Measurements from ENCODE around the gene PRUNE2. TPM values are rescaled to one million over a fixed set of nuclear protein-coding genes. Genes with fewer than 3 reads are reported as not detected.

Gene PRUNE2
- total and polyA plus RNA-seq, 5 donors: 11.7 to 49.1 (median 41.5) TPM

DNA sequence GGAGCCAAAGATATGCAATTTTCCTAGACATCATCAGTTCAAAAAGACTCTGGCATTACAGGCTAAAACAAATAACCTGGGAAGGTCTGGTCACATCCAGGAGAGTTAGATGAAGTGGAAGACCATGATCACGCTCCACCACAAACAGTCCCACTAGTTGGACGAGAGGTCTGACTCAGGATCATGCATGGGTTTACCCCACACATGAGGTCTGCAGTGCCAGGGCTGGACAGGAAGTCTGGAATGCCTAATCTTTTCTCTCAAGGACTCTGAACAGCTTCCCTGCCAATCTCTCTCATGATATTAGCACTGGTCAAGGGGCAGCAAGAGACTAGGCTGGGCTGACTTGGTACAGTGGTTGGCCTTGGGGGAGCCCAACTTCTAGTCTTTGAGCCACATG, 7.1 kb downstream of the PRUNE2 start:
- DNase-seq: no peak
- WGBS: 66% methylated on average over 2 of the region's 2 CpGs
- no peak overlapping the region for H3K27ac ChIP-seq (ENCODE audit: low read length)
- H3K4me3 ChIP-seq (ENCODE audit: low read length): no peak overlapping the region
- H3K9me3 ChIP-seq (ENCODE audit: control insufficient read depth, low read length): no peaks in the 10 kb centered on the region
- H3K4me1 ChIP-seq (ENCODE audit: control insufficient read depth, insufficient read depth, low read length): no peaks in the 10 kb centered on the region
- ATAC-seq: no peak
- intact Hi-C loops (cut with DNase I): no loop called here
- H3K27me3 ChIP-seq (ENCODE audit: control insufficient read depth, insufficient read depth): peaks cover 3% of the 10 kb centered on the region

- no peak for ATAC-seq
- WGBS: 77% methylated on average over 6 of the region's 6 CpGs
- Histone ChIP-seq H3K27me3 (ENCODE audit: control insufficient read depth, insufficient read depth) (peaks cover 3% of the 10 kb centered on the region), H3K27ac (ENCODE audit: low read length) (no peak overlapping the region), H3K9me3 (ENCODE audit: control insufficient read depth, low read length) (no peaks in the 10 kb centered on the region), H3K4me3 (ENCODE audit: low read length) (no peak overlapping the region), H3K4me1 (ENCODE audit: control insufficient read depth, insufficient read depth, low read length) (no peaks in the 10 kb centered on the region)
- DNase-seq: no peak
- intact Hi-C loops (cut with DNase I): no loop called here
These were observed 7.9 kb downstream of the PRUNE2 start for GRCh38 chr9:76897804-76898525.

- no peak for ATAC-seq
These were observed 9.9 kb downstream of the PRUNE2 start for GRCh38 chr9:76896035-76896434.

GRCh38 chr9:76895186-76895585, 10.7 kb downstream of the PRUNE2 start:
- intact Hi-C loops (cut with DNase I): no loop called here
- 86% methylated on average over 6 of the region's 6 CpGs for WGBS

More at GRCh38 chr9:76896035-76896434, 9.9 kb downstream of the PRUNE2 start:
- Histone ChIP-seq H3K4me3 (ENCODE audit: low read length) (no peak overlapping the region), H3K9me3 (ENCODE audit: control insufficient read depth, low read length) (no peaks in the 10 kb centered on the region), H3K4me1 (ENCODE audit: control insufficient read depth, insufficient read depth, low read length) (no peaks in the 10 kb centered on the region), H3K27ac (ENCODE audit: low read length) (no peak overlapping the region), H3K27me3 (ENCODE audit: control insufficient read depth, insufficient read depth) (peaks cover 3% of the 10 kb centered on the region)
- DNase-seq: no peak
- WGBS: 86% methylated on average over 3 of the region's 3 CpGs
- intact Hi-C loops (cut with DNase I): no loop called here

DNA sequence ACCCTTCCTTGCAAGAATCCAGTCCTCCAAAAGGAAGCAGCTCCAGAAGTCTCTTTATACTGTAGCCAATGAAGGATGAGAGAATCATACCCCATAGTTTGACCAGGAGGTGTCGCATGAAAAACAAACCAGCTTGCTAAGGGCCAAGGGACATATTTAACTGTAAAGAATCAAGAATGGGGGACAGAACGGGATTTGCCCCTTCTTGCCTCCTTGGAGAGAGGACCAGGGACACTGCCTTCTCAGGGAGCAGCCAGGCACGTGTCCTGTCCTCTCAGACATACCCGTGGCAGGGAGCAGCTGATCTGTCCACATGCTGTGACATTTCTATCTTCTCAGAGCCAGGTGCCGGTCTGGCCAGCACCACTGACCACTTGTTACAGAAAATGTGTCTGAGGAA, 11.7 kb downstream of the PRUNE2 start:
- intact Hi-C loops (cut with DNase I): no loop called here
- no peaks in the 10 kb centered on the region for H3K4me1 ChIP-seq (ENCODE audit: control insufficient read depth, insufficient read depth, low read length)
- H3K27me3 ChIP-seq (ENCODE audit: control insufficient read depth, insufficient read depth): no peaks in the 10 kb centered on the region
- WGBS: 62% methylated on average over 5 of the region's 5 CpGs
- no peak for DNase-seq
- H3K4me3 ChIP-seq (ENCODE audit: low read length): no peak overlapping the region
- no peak overlapping the region for H3K27ac ChIP-seq (ENCODE audit: low read length)
- no peaks in the 10 kb centered on the region for H3K9me3 ChIP-seq (ENCODE audit: control insufficient read depth, low read length)
- peak; percentile 16 to 28 for ATAC-seq

More at GRCh38 chr9:76895186-76895585, 10.7 kb downstream of the PRUNE2 start:
- H3K4me3 ChIP-seq (ENCODE audit: low read length): no peak overlapping the region
- DNase-seq (no peak), ATAC-seq (peak in 1 of 2 donors; percentile 51)
- H3K27me3 ChIP-seq (ENCODE audit: control insufficient read depth, insufficient read depth): peaks cover under 1% of the 10 kb centered on the region
- no peaks in the 10 kb centered on the region for H3K9me3 ChIP-seq (ENCODE audit: control insufficient read depth, low read length)
- no peaks in the 10 kb centered on the region for H3K4me1 ChIP-seq (ENCODE audit: control insufficient read depth, insufficient read depth, low read length)
- H3K27ac ChIP-seq (ENCODE audit: low read length): no peak overlapping the region

DNA sequence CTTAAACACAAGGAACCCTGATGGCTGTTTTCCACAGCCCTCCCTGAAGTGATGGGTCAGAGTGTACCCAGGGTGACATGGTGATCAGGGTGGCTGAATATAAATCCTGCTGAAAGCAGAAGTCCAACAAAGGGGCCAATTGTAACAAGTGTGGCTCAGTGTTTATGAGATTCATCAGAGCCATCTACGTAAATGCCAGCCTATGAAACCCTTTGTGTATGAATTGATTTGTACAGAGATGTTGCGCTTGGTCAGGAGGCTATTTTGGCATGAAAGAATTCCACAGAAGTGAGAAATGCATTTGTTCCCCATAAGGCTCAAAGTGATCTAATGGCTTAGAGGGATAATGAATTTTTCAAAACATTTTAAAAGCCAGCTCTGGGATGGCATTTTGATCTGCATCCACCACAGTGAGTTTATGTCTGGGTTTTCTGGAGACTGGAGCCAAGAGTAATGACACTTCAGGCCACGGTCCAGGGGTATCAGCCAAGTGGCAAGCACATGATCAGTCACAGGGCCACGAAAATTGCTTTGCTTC, 12.4 kb downstream of the PRUNE2 start:
- Histone ChIP-seq H3K4me1 (ENCODE audit: control insufficient read depth, insufficient read depth, low read length) (no peaks in the 10 kb centered on the region), H3K27ac (ENCODE audit: low read length) (peak overlapping the region; percentile 42), H3K4me3 (ENCODE audit: low read length) (no peak overlapping the region)

DNA sequence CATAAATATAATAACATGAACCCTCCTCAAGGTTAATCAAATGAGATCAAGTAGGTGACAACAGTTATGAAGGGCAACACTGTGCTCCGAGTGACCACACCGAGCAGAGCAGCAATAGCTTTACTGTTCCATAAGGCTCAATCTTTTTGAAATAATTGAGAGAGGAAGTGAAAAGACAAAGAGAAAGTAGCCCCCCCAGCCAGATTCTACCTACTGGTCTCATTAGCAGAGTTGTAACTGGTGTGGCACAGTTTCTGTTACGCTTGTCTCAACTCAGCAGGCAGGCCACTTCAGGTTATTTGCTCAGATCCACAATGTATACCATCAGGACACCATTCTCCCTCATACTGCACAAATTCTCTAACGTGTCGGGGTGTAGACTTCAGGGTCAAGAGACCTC, 14.0 kb downstream of the PRUNE2 start:
- Histone ChIP-seq H3K4me1 (ENCODE audit: control insufficient read depth, insufficient read depth, low read length) (no peaks in the 10 kb centered on the region), H3K27ac (ENCODE audit: low read length) (no peak overlapping the region), H3K4me3 (ENCODE audit: low read length) (no peak overlapping the region), H3K9me3 (ENCODE audit: control insufficient read depth, low read length) (no peaks in the 10 kb centered on the region), H3K27me3 (ENCODE audit: control insufficient read depth, insufficient read depth) (no peaks in the 10 kb centered on the region)
- WGBS: 74% methylated on average over 5 of the region's 5 CpGs
- DNase-seq (no peak), ATAC-seq (no peak)
- intact Hi-C loops (cut with DNase I): no loop called here

More for the DNA sequence above, 12.4 kb downstream of the PRUNE2 start:
- Histone ChIP-seq H3K27me3 (ENCODE audit: control insufficient read depth, insufficient read depth) (no peaks in the 10 kb centered on the region), H3K9me3 (ENCODE audit: control insufficient read depth, low read length) (no peaks in the 10 kb centered on the region)
- WGBS: 58% methylated on average over 4 of the region's 4 CpGs
- peak; percentile 55 to 62 for ATAC-seq
- peak in 2 of 3 donors; percentile 16 to 53 for DNase-seq
- intact Hi-C loops (cut with DNase I): no loop called here

GRCh38 chr9:76891279-76891678, 14.6 kb downstream of the PRUNE2 start:
- ATAC-seq (no peak), DNase-seq (no peak)
- Histone ChIP-seq H3K27me3 (ENCODE audit: control insufficient read depth, insufficient read depth) (no peaks in the 10 kb centered on the region), H3K4me1 (ENCODE audit: control insufficient read depth, insufficient read depth, low read length) (no peaks in the 10 kb centered on the region), H3K27ac (ENCODE audit: low read length) (no peak overlapping the region), H3K4me3 (ENCODE audit: low read length) (no peak overlapping the region), H3K9me3 (ENCODE audit: control insufficient read depth, low read length) (no peaks in the 10 kb centered on the region)
- whole genome bisulfite sequencing: 84% methylated on average over 5 of the region's 5 CpGs
- intact Hi-C loops (cut with DNase I): no loop called here

GRCh38 chr9:76887951-76888350, 18.0 kb downstream of the PRUNE2 start:
- 89% methylated on average over 7 of the region's 7 CpGs for WGBS
- ATAC-seq: no peak
- no peak overlapping the region for H3K4me3 ChIP-seq (ENCODE audit: low read length)
- H3K9me3 ChIP-seq (ENCODE audit: control insufficient read depth, low read length): no peaks in the 10 kb centered on the region
- H3K27me3 ChIP-seq (ENCODE audit: control insufficient read depth, insufficient read depth): no peaks in the 10 kb centered on the region
- H3K4me1 ChIP-seq (ENCODE audit: control insufficient read depth, insufficient read depth, low read length): no peaks in the 10 kb centered on the region
- intact Hi-C loops (cut with DNase I): no loop called here
- DNase-seq: no peak
- no peak overlapping the region for H3K27ac ChIP-seq (ENCODE audit: low read length)

GRCh38 chr9:76887003-76887821, 18.7 kb downstream of the PRUNE2 start:
- H3K27ac ChIP-seq (ENCODE audit: low read length): no peak overlapping the region

DNA sequence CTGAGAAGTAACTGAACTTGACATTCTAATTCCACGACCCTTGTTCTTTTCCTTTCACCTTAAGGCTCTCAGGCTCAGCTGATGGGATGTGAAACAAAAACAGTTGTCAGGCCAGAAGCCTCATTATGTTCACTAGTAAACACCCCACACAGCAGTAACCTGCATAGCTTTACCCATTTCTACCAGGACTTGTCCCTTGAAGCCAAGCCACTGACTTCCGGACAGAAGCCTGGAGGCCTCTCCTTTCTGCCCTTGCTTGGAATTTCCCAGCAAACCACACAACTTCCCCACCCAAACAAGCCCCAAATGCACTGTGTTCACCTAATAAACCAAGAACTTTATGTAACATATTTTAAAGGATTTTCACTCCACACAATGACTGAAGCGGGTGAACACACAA, 19.6 kb downstream of the PRUNE2 start:
- Histone ChIP-seq H3K27me3 (ENCODE audit: control insufficient read depth, insufficient read depth) (no peaks in the 10 kb centered on the region), H3K4me1 (ENCODE audit: control insufficient read depth, insufficient read depth, low read length) (no peaks in the 10 kb centered on the region), H3K27ac (ENCODE audit: low read length) (no peak overlapping the region), H3K4me3 (ENCODE audit: low read length) (no peak overlapping the region), H3K9me3 (ENCODE audit: control insufficient read depth, low read length) (no peaks in the 10 kb centered on the region)
- ATAC-seq (no peak), DNase-seq (no peak)
- WGBS: 85% methylated on average over 3 of the region's 3 CpGs
- intact Hi-C loops (cut with DNase I): no loop called here

More at GRCh38 chr9:76887003-76887821, 18.7 kb downstream of the PRUNE2 start:
- DNase-seq (no peak), ATAC-seq (no peak)
- no peaks in the 10 kb centered on the region for H3K9me3 ChIP-seq (ENCODE audit: control insufficient read depth, low read length)
- H3K4me3 ChIP-seq (ENCODE audit: low read length): no peak overlapping the region
- WGBS: 65% methylated on average over 5 of the region's 5 CpGs
- no peaks in the 10 kb centered on the region for H3K27me3 ChIP-seq (ENCODE audit: control insufficient read depth, insufficient read depth)
- no peaks in the 10 kb centered on the region for H3K4me1 ChIP-seq (ENCODE audit: control insufficient read depth, insufficient read depth, low read length)
- intact Hi-C loops (cut with DNase I): no loop called here
